Activated CD8-positive, alpha-beta memory T cell treated with anti-CD3 and anti-CD28 coated beads, Interleukin-2, amount 50 U/mL, for 48 hours (primary cell): ENCODE results near the gene PPP1CC.

ENCODE experiments used
- DNase-seq: peaks from one replicate; pipeline ENCODE4 v3.0.0-alpha.2; 2020

Gene PPP1CC

GRCh38 chr12:110754101-110754793 lies 11.6 kb upstream of the PPP1CC start:
- no peak for DNase-seq

GRCh38 chr12:110750784-110751461 lies 8.2 kb upstream of the PPP1CC start:
- no peak for DNase-seq

- DNase-seq, result no peak
Observed at GRCh38 chr12:110746550-110746949, 3.9 kb upstream of the PPP1CC start.

GRCh38 chr12:110745542-110746284 lies 3.0 kb upstream of the PPP1CC start:
- no peak for DNase-seq

GRCh38 chr12:110744601-110745264 lies 2.0 kb upstream of the PPP1CC start:
- DNase-seq, result peak; percentile 41

- no peak for DNase-seq
Observed at GRCh38 chr12:110744151-110744571, 1.5 kb upstream of the PPP1CC start.

- DNase-seq, result peak; percentile 52
Observed at GRCh38 chr12:110743571-110744093, 941 bp upstream of the PPP1CC start.

GRCh38 chr12:110742096-110742717 lies 484 bp downstream of the PPP1CC start:
- no peak for DNase-seq

- peak; percentile 54 for DNase-seq
Observed at GRCh38 chr12:110741341-110742095, 1.2 kb downstream of the PPP1CC start.

- peak; percentile 39 for DNase-seq
Observed at GRCh38 chr12:110739894-110740293, 2.8 kb downstream of the PPP1CC start.

- DNase-seq, result peak; percentile 44
Observed at GRCh38 chr12:110739488-110739887, 3.2 kb downstream of the PPP1CC start.

GRCh38 chr12:110737532-110737931 lies 5.2 kb downstream of the PPP1CC start:
- DNase-seq, result peak; percentile 43

GRCh38 chr12:110737016-110737415 lies 5.7 kb downstream of the PPP1CC start:
- peak; percentile 37 for DNase-seq

GRCh38 chr12:110733900-110734299 lies 8.8 kb downstream of the PPP1CC start:
- peak; percentile 33 for DNase-seq

- peak; percentile 3 for DNase-seq
Observed at GRCh38 chr12:110733089-110733715, 9.5 kb downstream of the PPP1CC start.

- DNase-seq, result peak; percentile 7
Observed at GRCh38 chr12:110732572-110732971, 10.1 kb downstream of the PPP1CC start.

- DNase-seq, result no peak
Observed at GRCh38 chr12:110731479-110731878, 11.2 kb downstream of the PPP1CC start.

- DNase-seq, result no peak
Observed at GRCh38 chr12:110728628-110729027, 14.1 kb downstream of the PPP1CC start.

GRCh38 chr12:110726708-110727369 lies 15.9 kb downstream of the PPP1CC start:
- DNase-seq, result peak; percentile 22

GRCh38 chr12:110726028-110726427 lies 16.7 kb downstream of the PPP1CC start:
- peak; percentile 26 for DNase-seq

- peak; percentile 39 for DNase-seq
Observed at GRCh38 chr12:110725267-110725666, 17.4 kb downstream of the PPP1CC start.
